Neural cell (in vitro differentiated cells): ENCODE measurements around the gene CNTLN. TPM values are rescaled to one million over a fixed set of nuclear protein-coding genes. Genes with fewer than 3 reads are reported as not detected.

Source experiments
- H2AFZ ChIP-seq: fragments of 200-600, 300-800 bp; sonication (generic), shearing (Covaris generic); 2 replicates; pipeline ENCODE4 v1.6.0; 2014; ENCODE audit warnings: low read depth, mild to moderate bottlenecking, antibody characterized with exemption, low read length, moderate library complexity
- H3F3A ChIP-seq: fragments of 200-600 bp; shearing (Covaris generic); 2 replicates; pipeline ENCODE4 v1.6.1; 2016; ENCODE audit warnings: mild to moderate bottlenecking, moderate library complexity, mixed read lengths, antibody characterized with exemption, low read length; ENCODE audit not compliant: insufficient read depth, poor library complexity, severe bottlenecking
- H3K27ac ChIP-seq: fragments of 200-600, 300-800 bp; sonication (generic), shearing (Covaris generic); 2 replicates; pipeline ENCODE4 v1.5.1; 2014; ENCODE audit warnings: mild to moderate bottlenecking, low read length, moderate library complexity
- H3K27me3 ChIP-seq: fragments of 300-800, 200-600 bp; sonication (generic), shearing (Covaris generic); 2 replicates; pipeline ENCODE4 v1.6.0; 2014; ENCODE audit warnings: mild to moderate bottlenecking, low read depth, low read length, moderate library complexity; ENCODE audit not compliant: insufficient read depth
- H3K36me3 ChIP-seq: fragments of 300-800, 200-600 bp; sonication (generic), shearing (Covaris generic); 2 replicates; pipeline ENCODE4 v1.5.1; 2014; ENCODE audit warnings: mild to moderate bottlenecking, antibody characterized with exemption, low read length, moderate library complexity; ENCODE audit not compliant: insufficient read depth
- H3K4me2 ChIP-seq: fragments of 300-800, 200-600 bp; sonication (generic), shearing (Covaris generic); 2 replicates; pipeline ENCODE4 v1.6.0; 2014; ENCODE audit warnings: mild to moderate bottlenecking, low read length
- H3K4me3 ChIP-seq: fragments of 300-800, 200-600 bp; sonication (generic), shearing (Covaris generic); 2 replicates; pipeline ENCODE4 v1.5.1; 2014; ENCODE audit warnings: mild to moderate bottlenecking, low read length, moderate library complexity
- H3K79me2 ChIP-seq: fragments of 200-600 bp; shearing (Covaris generic); replicated peaks from 2 replicates; pipeline ENCODE4 v1.6.0; 2014; ENCODE audit warnings: mild to moderate bottlenecking, low read length, moderate library complexity; ENCODE audit not compliant: insufficient read depth
- H3K9ac ChIP-seq: fragments of 300-800, 200-600 bp; sonication (generic), shearing (Covaris generic); 2 replicates; pipeline ENCODE4 v1.6.1; 2016; ENCODE audit warnings: mild to moderate bottlenecking, low read length, mixed read lengths
- H3K9me2 ChIP-seq: fragments of 200-600 bp; shearing (Covaris generic); 2 replicates; pipeline ENCODE4 v1.6.1; 2016; ENCODE audit warnings: mild to moderate bottlenecking, low read length, mixed read lengths; ENCODE audit not compliant: insufficient read depth
- H3K9me3 ChIP-seq: fragments of 200-600, 300-800 bp; sonication (generic), shearing (Covaris generic); 2 replicates; pipeline ENCODE4 v1.6.1; 2016; ENCODE audit warnings: mild to moderate bottlenecking, mixed run types, low read length, moderate library complexity, mixed read lengths
- H4K20me1 ChIP-seq: fragments of 200-600 bp; shearing (Covaris generic); 2 replicates; pipeline ENCODE4 v1.6.1; 2016; ENCODE audit warnings: mild to moderate bottlenecking, mixed run types; ENCODE audit not compliant: insufficient read depth
- CTCF ChIP-seq: fragments of 450-650 bp; IDR thresholded peaks from 2 replicates; pipeline ENCODE4 v1.5.1; 2014; ENCODE audit warnings: antibody characterized with exemption, mild to moderate bottlenecking, moderate library complexity; ENCODE audit not compliant: poor library complexity, severe bottlenecking
- EP300 ChIP-seq: fragments of 450-650 bp; conservative IDR thresholded peaks from 2 replicates; pipeline ENCODE4 v1.6.1; 2014; ENCODE audit warnings: antibody characterized with exemption, mild to moderate bottlenecking, moderate library complexity; ENCODE audit not compliant: poor library complexity, severe bottlenecking
- EZH2 ChIP-seq: fragments of 200-600, 300-800 bp; shearing (Covaris generic), sonication (generic); IDR thresholded peaks from 2 replicates; pipeline ENCODE4 v1.6.1; 2014; ENCODE audit warnings: antibody characterized with exemption, low read length, borderline replicate concordance, mild to moderate bottlenecking; ENCODE audit not compliant: insufficient read depth, poor library complexity, severe bottlenecking
- MXI1 ChIP-seq: fragments of 450-650 bp; conservative IDR thresholded peaks from 2 replicates; pipeline ENCODE4 v1.6.1; 2014; ENCODE audit warnings: antibody characterized with exemption, mild to moderate bottlenecking; ENCODE audit not compliant: poor library complexity, severe bottlenecking
- POLR2AphosphoS5 ChIP-seq: IDR thresholded peaks from 2 replicates; pipeline ENCODE4 v1.6.1; 2012
- RAD21 ChIP-seq: fragments of 450-650 bp; conservative IDR thresholded peaks from 2 replicates; pipeline ENCODE4 v1.6.1; 2014; ENCODE audit warnings: antibody characterized with exemption, mild to moderate bottlenecking, moderate library complexity
- REST ChIP-seq: IDR thresholded peaks from 2 replicates; pipeline ENCODE4 v1.6.1; 2012; ENCODE audit warnings: borderline replicate concordance
- SMC3 ChIP-seq: fragments of 450-650 bp; conservative IDR thresholded peaks from 2 replicates; pipeline ENCODE4 v1.6.1; 2014; ENCODE audit warnings: antibody characterized with exemption, mild to moderate bottlenecking, moderate library complexity; ENCODE audit not compliant: poor library complexity
- TAF1 ChIP-seq: IDR thresholded peaks from 2 replicates; pipeline ENCODE4 v1.6.1; 2012; ENCODE audit warnings: low read depth
- polyA plus RNA-seq: library from polyadenylated mRNA; depleted of rRNA; stranded (reverse); fragments of >200 nt; gene quantifications from 2 replicates; pipeline ENCODE4 v1.2.3, GENCODE V29; 2014

Gene CNTLN
- polyA plus RNA-seq, 1 donor from 2014 or later = 5.0 TPM

- no peaks in the 10 kb centered on the region for H3K27me3 ChIP-seq
- H3K27ac ChIP-seq = no peak overlapping the region
- TF ChIP-seq POLR2AphosphoS5 = no peak
- TF ChIP-seq MXI1 = no peak
- TF ChIP-seq CTCF = no peak
- no peak for TF ChIP-seq EZH2
- TF ChIP-seq SMC3 = no peak
- no peaks in the 10 kb centered on the region for H3F3A ChIP-seq
- H3K4me2 ChIP-seq = no peak overlapping the region
- H3K9me3 ChIP-seq = no peaks in the 10 kb centered on the region
- no peaks in the 10 kb centered on the region for H3K36me3 ChIP-seq
- H3K79me2 ChIP-seq = no peaks in the 10 kb centered on the region
- H3K9ac ChIP-seq = no peak overlapping the region
- no peak overlapping the region for H3K4me3 ChIP-seq
- H4K20me1 ChIP-seq = no peaks in the 10 kb centered on the region
- H2AFZ ChIP-seq = no peak overlapping the region
- H3K9me2 ChIP-seq = no peaks in the 10 kb centered on the region
These were observed 226.5 kb downstream of the CNTLN start for GRCh38 chr9:17361378-17361777.

GRCh38 chr9:17367035-17367434, 232.2 kb downstream of the CNTLN start:
- Histone ChIP-seq H3K9ac (no peak overlapping the region), H3K27ac (no peak overlapping the region), H3F3A (no peaks in the 10 kb centered on the region), H3K9me2 (no peaks in the 10 kb centered on the region), H3K36me3 (no peaks in the 10 kb centered on the region), H4K20me1 (no peaks in the 10 kb centered on the region), H3K4me2 (no peak overlapping the region), H3K27me3 (no peaks in the 10 kb centered on the region), H3K79me2 (no peaks in the 10 kb centered on the region), H3K9me3 (no peaks in the 10 kb centered on the region), H3K4me3 (no peak overlapping the region), H2AFZ (no peak overlapping the region)
- TF ChIP-seq RAD21 (no peak), TAF1 (no peak)

- Histone ChIP-seq H3K27ac (no peak overlapping the region), H3K9me3 (no peaks in the 10 kb centered on the region), H2AFZ (no peak overlapping the region), H3K4me2 (no peak overlapping the region), H4K20me1 (no peaks in the 10 kb centered on the region), H3F3A (no peaks in the 10 kb centered on the region), H3K4me3 (no peak overlapping the region), H3K9me2 (no peaks in the 10 kb centered on the region), H3K79me2 (no peaks in the 10 kb centered on the region), H3K27me3 (no peaks in the 10 kb centered on the region), H3K9ac (no peak overlapping the region), H3K36me3 (no peaks in the 10 kb centered on the region)
- TF ChIP-seq EP300 (no peak), REST (no peak), MXI1 (no peak), TAF1 (no peak), RAD21 (no peak), POLR2AphosphoS5 (no peak), EZH2 (no peak), CTCF (no peak)
These were observed 245.5 kb downstream of the CNTLN start for GRCh38 chr9:17380126-17380861.
